Suprapubic skin (tissue), 4 donors: ENCODE data around the gene FAAP20. TPM values are rescaled to one million over a fixed set of nuclear protein-coding genes. Genes with fewer than 3 reads are reported as not detected.

Experiments used
- DNase-seq, 2 donors: peaks; one replicate each; pipeline ENCODE4 v3.0.0-alpha.2; 2019; ENCODE audit warnings: low spot score in 2 of 2
- H3K27ac ChIP-seq: fragments of 200-600 bp; sonication (generic); one replicate; pipeline ENCODE4 v1.5.1; 2019
- H3K27me3 ChIP-seq: fragments of 200-600 bp; sonication (generic); one replicate; pipeline ENCODE4 v1.5.1; 2019
- H3K36me3 ChIP-seq: fragments of 200-600 bp; sonication (generic); one replicate; pipeline ENCODE4 v1.5.1; 2019
- H3K4me1 ChIP-seq: fragments of 200-600 bp; sonication (generic); one replicate; pipeline ENCODE4 v1.5.1; 2019
- H3K4me3 ChIP-seq: fragments of 200-600 bp; sonication (generic); one replicate; pipeline ENCODE4 v1.5.1; 2019; ENCODE audit warnings: mild to moderate bottlenecking
- H3K9me3 ChIP-seq: fragments of 200-600 bp; sonication (generic); one replicate; pipeline ENCODE4 v1.5.1; 2019
- CTCF ChIP-seq, 2 donors: fragments of 200-600 bp in 1 of 2; fragments of 450-650 bp in 1 of 2; sonication (generic) in 1 of 2; IDR thresholded peaks; one replicate each; pipeline ENCODE4 v1.5.1; 2016 to 2019; ENCODE audit warnings: antibody characterized with exemption in 2 of 2, mild to moderate bottlenecking in 1 of 2, moderate library complexity in 1 of 2
- EP300 ChIP-seq: sonication (generic); formaldehyde crosslinking; IDR thresholded peaks from one replicate; pipeline ENCODE4 v1.6.1; 2017; ENCODE audit warnings: antibody characterized with exemption
- POLR2A ChIP-seq, 2 donors: fragments of 450-650 bp; IDR thresholded peaks; one replicate each; pipeline ENCODE4 v1.6.1; 2017; ENCODE audit warnings: antibody characterized with exemption in 2 of 2, mild to moderate bottlenecking in 2 of 2, moderate library complexity in 2 of 2
- POLR2AphosphoS5 ChIP-seq, 3 donors: sonication (generic); formaldehyde crosslinking; IDR thresholded peaks; one replicate each; pipeline ENCODE4 v1.6.1; 2017; ENCODE audit warnings: antibody characterized with exemption in 3 of 3
- WGBS: methylation state at CpG from one replicate; pipeline ENCODE4 v1.1.5; 2018; 5-methylcytosine and 5-hydroxymethylcytosine counted together
- total RNA-seq, 4 donors: library from RNA; depleted of rRNA; stranded (reverse); fragments of >200 nt; gene quantifications; one replicate each; pipeline ENCODE4 v1.1.0, GENCODE V29; 2016

The FAAP20 gene
- total RNA-seq, 4 donors from 2014 or later, result 18.6 to 47.3 (median 24.9) TPM

GRCh38 chr1:2215909-2216766, 21.6 kb upstream of the FAAP20 start:
- Histone ChIP-seq H3K4me1 (peaks cover 48% of the 10 kb centered on the region), H3K9me3 (no peaks in the 10 kb centered on the region), H3K27me3 (no peaks in the 10 kb centered on the region), H3K27ac (no peak overlapping the region), H3K36me3 (no peaks in the 10 kb centered on the region), H3K4me3 (no peak overlapping the region)
- peak in 1 of 2 donors; percentile 71 for DNase-seq
- no peak for TF ChIP-seq POLR2A (IDR thresholded peaks at IDR 0.05)
- TF ChIP-seq CTCF (IDR thresholded peaks at IDR 0.05), result no peak
- TF ChIP-seq EP300, result no peak
- TF ChIP-seq POLR2AphosphoS5 (IDR thresholded peaks at IDR 0.05), result no peak
- WGBS, result 87% methylated on average over 14 of the region's 25 CpGs

- no peak overlapping the region for H3K4me3 ChIP-seq
- H3K27me3 ChIP-seq, result no peaks in the 10 kb centered on the region
- peaks cover 47% of the 10 kb centered on the region for H3K4me1 ChIP-seq
- peak in 1 of 2 donors; percentile 72 for DNase-seq
- no peaks in the 10 kb centered on the region for H3K36me3 ChIP-seq
- no peaks in the 10 kb centered on the region for H3K9me3 ChIP-seq
- TF ChIP-seq POLR2A (IDR thresholded peaks at IDR 0.05), result no peak
- TF ChIP-seq CTCF (IDR thresholded peaks at IDR 0.05), result no peak
- no peak for TF ChIP-seq POLR2AphosphoS5 (IDR thresholded peaks at IDR 0.05)
- TF ChIP-seq EP300, result no peak
- peak overlapping the region; percentile 96 for H3K27ac ChIP-seq
- 90% methylated on average over 10 of the region's 14 CpGs for WGBS
Measured at GRCh38 chr1:2215329-2215728, 20.8 kb upstream of the FAAP20 start.

- no peaks in the 10 kb centered on the region for H3K27me3 ChIP-seq
- TF ChIP-seq EP300, result no peak
- TF ChIP-seq POLR2AphosphoS5 (IDR thresholded peaks at IDR 0.05), result no peak
- no peak for TF ChIP-seq CTCF (IDR thresholded peaks at IDR 0.05)
- no peak for TF ChIP-seq POLR2A (IDR thresholded peaks at IDR 0.05)
- peaks cover 52% of the 10 kb centered on the region for H3K4me1 ChIP-seq
- H3K27ac ChIP-seq, result peak overlapping the region; percentile 96
- no peaks in the 10 kb centered on the region for H3K36me3 ChIP-seq
- no peaks in the 10 kb centered on the region for H3K9me3 ChIP-seq
- DNase-seq, result peak in 1 of 2 donors; percentile 80
- WGBS, result 67% methylated on average over 1 of the region's 21 CpGs
- H3K4me3 ChIP-seq, result peak overlapping the region; percentile 40
Measured at GRCh38 chr1:2214541-2215241, 20.1 kb upstream of the FAAP20 start.

GRCh38 chr1:2213576-2214505, 19.3 kb upstream of the FAAP20 start:
- 21% methylated on average over 24 of the region's 32 CpGs for WGBS
- peak overlapping the region; percentile 96 for H3K27ac ChIP-seq
- no peaks in the 10 kb centered on the region for H3K27me3 ChIP-seq
- H3K4me1 ChIP-seq, result peaks cover 60% of the 10 kb centered on the region
- peak overlapping the region; percentile 40 for H3K4me3 ChIP-seq
- TF ChIP-seq POLR2AphosphoS5 (IDR thresholded peaks at IDR 0.05) (peak in 2 of 3 donors; percentile 16 to 74), POLR2A (IDR thresholded peaks at IDR 0.05) (no peak)
- peak; percentile 90 to 93 for DNase-seq
- H3K36me3 ChIP-seq, result no peaks in the 10 kb centered on the region
- no peaks in the 10 kb centered on the region for H3K9me3 ChIP-seq
